Measurements from ENCODE around the gene ATP5MC2. TPM values are rescaled to one million over a fixed set of nuclear protein-coding genes. Genes with fewer than 3 reads are reported as not detected.

Gene ATP5MC2
- total and polyA plus RNA-seq, 7 donors: 409 to 828 (median 548) TPM

- Histone ChIP-seq H3K36me3 (peaks cover 14 to 36% (median 18%) of the 10 kb centered on the region in 4 donors), H3K27ac (no peak overlapping the region), H3K27me3 (peaks cover 0 to 17% (median 0%) of the 10 kb centered on the region in 3 donors), H3K4me3 (no peak overlapping the region), H3K9me3 (no peaks in the 10 kb centered on the region), H3K4me1 (no peaks in the 10 kb centered on the region)
- peak; percentile 29 for DNase-seq
- TF ChIP-seq EP300 (IDR thresholded peaks at IDR 0.05) (no peak), POLR2A (IDR thresholded peaks at IDR 0.05) (no peak), CTCF (IDR thresholded peaks at IDR 0.05) (no peak), POLR2AphosphoS5 (IDR thresholded peaks at IDR 0.05) (no peak)
- intact Hi-C loops (cut with DNase I): no loop called here
- WGBS, 2 donors: 45 to 64% methylated on average over 4 of the region's 4 CpGs
Measured at GRCh38 chr12:53709671-53710070, 33.8 kb upstream of the ATP5MC2 start.

DNA sequence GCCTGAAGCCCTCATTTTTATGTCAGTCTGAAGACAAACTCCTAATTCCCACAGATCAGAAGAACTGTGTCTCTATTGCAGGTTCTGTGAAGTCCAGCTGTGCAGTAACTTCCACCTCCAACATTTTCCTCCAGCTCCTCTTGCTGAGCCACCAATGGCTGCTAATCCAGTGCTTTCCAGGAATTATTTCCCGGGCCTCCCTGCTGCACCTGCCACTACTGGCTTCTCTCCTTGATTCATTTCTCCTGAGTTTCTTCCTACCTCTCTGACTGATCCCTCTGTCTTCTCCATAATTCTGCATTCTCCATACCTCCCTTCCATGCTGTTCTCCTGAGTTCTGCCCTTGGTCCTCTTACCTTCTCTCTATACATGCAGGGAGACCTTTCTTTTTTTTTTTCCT is 30.2 kb upstream of the ATP5MC2 start:
- Histone ChIP-seq H3K4me1 (no peaks in the 10 kb centered on the region), H3K36me3 (peaks cover 0 to under 1% (median 0%) of the 10 kb centered on the region in 4 donors), H3K4me3 (no peak overlapping the region), H3K9me3 (no peaks in the 10 kb centered on the region), H3K27ac (no peak overlapping the region), H3K27me3 (peaks cover 0 to 52% (median 25%) of the 10 kb centered on the region in 3 donors)
- WGBS, 2 donors: 26 to 67% methylated on average over 1 of the region's 1 CpG
- TF ChIP-seq POLR2A (IDR thresholded peaks at IDR 0.05) (no peak), POLR2AphosphoS5 (IDR thresholded peaks at IDR 0.05) (no peak), CTCF (IDR thresholded peaks at IDR 0.05) (no peak), EP300 (IDR thresholded peaks at IDR 0.05) (no peak)
- no peak for DNase-seq
- intact Hi-C loops (cut with DNase I): no loop called here

GRCh38 chr12:53703756-53704155 is 27.9 kb upstream of the ATP5MC2 start:
- no peak for DNase-seq
- intact Hi-C loops (cut with DNase I): no loop called here
- Histone ChIP-seq H3K4me3 (no peak overlapping the region), H3K36me3 (no peaks in the 10 kb centered on the region), H3K27ac (no peak overlapping the region), H3K9me3 (no peaks in the 10 kb centered on the region), H3K4me1 (no peaks in the 10 kb centered on the region), H3K27me3 (peaks cover 8 to 71% (median 37%) of the 10 kb centered on the region in 3 donors)
- TF ChIP-seq CTCF (IDR thresholded peaks at IDR 0.05): no peak
- no peak for TF ChIP-seq POLR2A (IDR thresholded peaks at IDR 0.05)
- no peak for TF ChIP-seq POLR2AphosphoS5 (IDR thresholded peaks at IDR 0.05)
- no peak for TF ChIP-seq EP300 (IDR thresholded peaks at IDR 0.05)
- 74 to 80% methylated on average over 4 of the region's 4 CpGs for WGBS, 2 donors

DNA sequence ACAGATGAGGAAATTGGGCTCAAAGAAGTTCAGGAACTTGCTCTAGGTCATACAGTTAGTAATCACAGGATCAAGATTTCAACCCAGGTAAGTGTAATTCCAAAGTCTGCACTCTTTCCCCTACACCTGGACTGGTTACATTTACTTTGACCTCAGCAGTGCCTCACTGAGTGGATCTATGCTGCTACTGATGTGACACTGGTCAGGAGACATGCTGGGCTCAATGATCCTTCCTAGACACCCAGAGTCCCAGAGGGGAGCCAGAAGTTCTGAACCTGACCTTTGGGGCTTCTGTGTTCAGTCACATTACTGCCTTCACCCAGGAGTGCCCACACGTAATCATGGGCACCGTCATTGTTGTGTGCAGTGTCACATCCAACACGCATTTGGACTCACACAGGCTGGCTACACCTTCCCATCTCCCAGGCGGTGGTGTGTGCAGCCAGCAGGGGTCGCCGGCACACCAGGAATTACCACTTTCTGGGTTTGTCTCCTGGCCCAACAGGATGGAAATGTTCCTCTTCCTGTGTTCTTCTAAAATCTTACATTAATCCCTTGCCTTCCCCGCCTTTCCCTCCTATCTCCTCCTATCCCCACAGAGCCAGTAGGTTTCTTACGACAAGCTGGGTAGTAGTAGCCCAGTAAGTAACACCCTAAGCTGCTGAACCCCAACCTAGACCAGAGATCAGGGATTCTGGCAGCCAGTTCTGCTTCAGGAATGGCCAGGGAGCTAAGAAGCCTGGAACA is 25.8 kb upstream of the ATP5MC2 start:
- peaks cover 0 to 4% (median 2%) of the 10 kb centered on the region in 4 donors for H3K4me1 ChIP-seq
- no peak overlapping the region for H3K4me3 ChIP-seq
- no peak overlapping the region for H3K27ac ChIP-seq
- peaks cover 16 to 88% (median 56%) of the 10 kb centered on the region in 3 donors for H3K27me3 ChIP-seq
- WGBS, 2 donors: 2% methylated on average over 8 of the region's 8 CpGs
- intact Hi-C loops (cut with DNase I): loop anchor here (1.0 to 2.0 kb wide), 2 partner anchors 41 to 45 kb away; no protein-coding TSS in a partner anchor
- H3K36me3 ChIP-seq: no peaks in the 10 kb centered on the region
- H3K9me3 ChIP-seq: no peaks in the 10 kb centered on the region
- peak; percentile 89 for DNase-seq
- no peak for TF ChIP-seq POLR2AphosphoS5 (IDR thresholded peaks at IDR 0.05)
- TF ChIP-seq EP300 (IDR thresholded peaks at IDR 0.05): no peak
- peak; percentile 75 to 86 (median 84) for TF ChIP-seq CTCF (IDR thresholded peaks at IDR 0.05)
- no peak for TF ChIP-seq POLR2A (IDR thresholded peaks at IDR 0.05)

Measured in sigmoid colon (tissue), 7 donors.